Erythroblast (primary cell): Measurements from ENCODE around the gene PRAMEF8.
"Not testable (repeated sequence)": the region's sequence is repeated elsewhere in the genome, so short reads cannot be mapped to it uniquely, and the experiment has no call there.

ENCODE experiments used
- GATA1 ChIP-seq: IDR thresholded peaks from 2 replicates; pipeline ENCODE4 v1.6.1; 2011; ENCODE audit warnings: low read depth, mild to moderate bottlenecking, control low read depth, low read length, moderate library complexity
- POLR2A ChIP-seq: IDR thresholded peaks from 2 replicates; pipeline ENCODE4 v1.6.1; 2011; ENCODE audit warnings: mild to moderate bottlenecking, low read length

DNA sequence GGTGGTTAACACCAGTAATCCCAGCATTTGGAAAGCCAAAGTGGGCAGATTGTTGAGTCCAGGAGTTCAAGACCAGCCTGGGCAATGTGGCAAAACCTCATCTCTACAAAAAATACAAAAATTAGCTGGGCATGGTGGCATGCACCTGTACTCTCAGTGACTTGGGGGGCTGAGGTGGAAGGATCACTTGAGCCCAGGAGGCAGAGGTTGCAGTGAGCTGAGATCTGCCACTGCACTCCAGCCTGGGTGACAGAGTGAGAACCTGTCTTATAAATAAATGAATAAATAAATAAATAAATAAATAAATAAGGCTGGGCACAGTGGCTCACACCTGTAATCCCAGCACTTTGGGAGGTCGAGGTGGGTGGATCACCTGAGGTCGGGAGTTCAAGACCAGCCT, 52.9 kb downstream of the PRAMEF8 start:
- TF ChIP-seq POLR2A, GATA1: not testable (repeated sequence)
